Caco-2 (cell line): ENCODE data around the gene RFX2. TPM values are rescaled to one million over a fixed set of nuclear protein-coding genes. Genes with fewer than 3 reads are reported as not detected.

Source experiments
- BruUV-seq: library from RNA; stranded (reverse); fragments of 400-500 nt; replicated peaks from 2 replicates; lab custom pipeline; 2021; lab: Mats Ljungman, UMichigan
- CTCF ChIA-PET: fragments of 300-600 bp; sonication (Branson Sonifier 250); formaldehyde crosslinking; loops from one replicate; lab custom pipeline; 2022; ENCODE audit warnings: antibody characterized with exemption; lab: Charles Lee
- POLR2A ChIA-PET: fragments of 300-600 bp; sonication (Branson Sonifier 250); formaldehyde crosslinking; loops from one replicate; lab custom pipeline; 2022; ENCODE audit warnings: antibody characterized with exemption; lab: Charles Lee
- DNase-seq, 2 experiments: peaks; one replicate each; pipeline versions ENCODE4 v3.0.0 to v3.0.0-alpha.2; 2020 to 2022
- H3K27me3 ChIP-seq: replicated peaks from 2 replicates; pipeline ENCODE4 v1.6.0; 2011; ENCODE audit warnings: low read length; ENCODE audit not compliant: control insufficient read depth, insufficient read depth
- H3K36me3 ChIP-seq: 2 replicates; pipeline ENCODE4 v1.5.1; 2011; ENCODE audit warnings: low read length; ENCODE audit not compliant: control insufficient read depth, insufficient read depth
- H3K4me1 ChIP-seq: fragments of 250-450 bp; sonication (Bioruptor Pico); 2 replicates; pipeline ENCODE4 v1.5.1; 2020; ENCODE audit warnings: mild to moderate bottlenecking
- H3K4me3 ChIP-seq: 2 replicates; pipeline ENCODE4 v1.5.1; 2011; ENCODE audit warnings: low read depth, mild to moderate bottlenecking, control low read depth, low read length
- H3K9me3 ChIP-seq: fragments of 250-450 bp; sonication (Bioruptor Pico); 2 replicates; pipeline ENCODE4 v1.5.1; 2020; ENCODE audit warnings: mild to moderate bottlenecking, moderate library complexity
- H3K27ac Mint-ChIP-seq: one replicate; pipeline ENCODE4 v1.8.0; 2022; ENCODE audit warnings: mixed read lengths; ENCODE audit not compliant: unreplicated experiment
- H3K27me3 Mint-ChIP-seq: one replicate; pipeline ENCODE4 v1.8.0; 2022; ENCODE audit warnings: mixed read lengths; ENCODE audit not compliant: insufficient read depth, unreplicated experiment
- H3K36me3 Mint-ChIP-seq: one replicate; pipeline ENCODE4 v1.8.0; 2022; ENCODE audit warnings: mild to moderate bottlenecking, mixed read lengths; ENCODE audit not compliant: insufficient read depth, unreplicated experiment
- H3K4me1 Mint-ChIP-seq: one replicate; pipeline ENCODE4 v1.8.0; 2022; ENCODE audit warnings: low read depth, mixed read lengths; ENCODE audit not compliant: unreplicated experiment
- H3K4me3 Mint-ChIP-seq: one replicate; pipeline ENCODE4 v1.8.0; 2022; ENCODE audit warnings: mild to moderate bottlenecking, moderate library complexity, mixed read lengths; ENCODE audit not compliant: unreplicated experiment
- H3K9me3 Mint-ChIP-seq: one replicate; pipeline ENCODE4 v1.8.0; 2022; ENCODE audit warnings: mixed read lengths; ENCODE audit not compliant: unreplicated experiment
- CTCF ChIP-seq, 2 experiments: fragments of 200-600 bp in 1 of 2; IDR thresholded peaks; 1 replicate in 1 of 2; 2 replicates in 1 of 2; pipeline versions ENCODE4 v1.5.1 to v1.8.0; 2011 to 2022; ENCODE audit warnings: antibody characterized with exemption in 1 of 2, control low read depth in 1 of 2, inconsistent platforms in 1 of 2, low read depth in 1 of 2, low read length in 1 of 2, mild to moderate bottlenecking in 1 of 2, moderate library complexity in 1 of 2; ENCODE audit not compliant: insufficient read depth in 1 of 2, severe bottlenecking in 1 of 2, unreplicated experiment in 1 of 2
- intact Hi-C: fragments of 100-400 bp; cut with micrococcal nuclease; formaldehyde crosslinking; loops from one replicate; pipeline ENCODE4 v1.10.0; 2022; ENCODE audit not compliant: unreplicated experiment
- total RNA-seq: library from RNA; stranded (reverse); gene quantifications from 2 replicates; pipeline ENCODE4 v1.2.3, GENCODE V29; 2022

Gene RFX2
- total RNA-seq, 1 experiment from 2014 or later: 9.3 TPM

- Mint-ChIP-seq H3K4me3 (no peak overlapping the region), H3K27me3 (no peaks in the 10 kb centered on the region), H3K9me3 (no peaks in the 10 kb centered on the region), H3K36me3 (no peaks in the 10 kb centered on the region), H3K4me1 (no peaks in the 10 kb centered on the region), H3K27ac (no peak overlapping the region)
- peak in 1 of 2 experiments; percentile 14 for TF ChIP-seq CTCF (IDR thresholded peaks at IDR 0.05; ENCODE audit: insufficient read depth in 1 of 2, low read depth in 1 of 2, low read length in 1 of 2, severe bottlenecking in 1 of 2, unreplicated experiment in 1 of 2)
- intact Hi-C loops: no loop called here
- no peaks in the 10 kb centered on the region for H3K27me3 ChIP-seq
- CTCF ChIA-PET: interaction anchor here (0.5 to 3.4 kb wide), 20 partner anchors 15 to 737 kb away, joined by 3 to 48 read pairs (median 6); partner anchors contain the start of genes ALKBH7 and KHSRP
- H3K4me3 ChIP-seq: no peak overlapping the region
- H3K36me3 ChIP-seq: no peaks in the 10 kb centered on the region
- H3K4me1 ChIP-seq: no peaks in the 10 kb centered on the region
- H3K9me3 ChIP-seq: no peaks in the 10 kb centered on the region
- BruUV-seq: no TSS peak
- POLR2A ChIA-PET: interaction anchor here (0.5 to 0.6 kb wide), 3 partner anchors 10 to 300 kb away, joined by 3 to 17 read pairs (median 3); no protein-coding TSS in a partner anchor
- peak; percentile 65 to 66 for DNase-seq
Measured at GRCh38 chr19:6126335-6126974, 16.2 kb upstream of the RFX2 start.

GRCh38 chr19:6125571-6125989 is 15.3 kb upstream of the RFX2 start:
- peak; percentile 74 to 76 for DNase-seq
- Mint-ChIP-seq H3K27ac (no peak overlapping the region), H3K9me3 (no peaks in the 10 kb centered on the region), H3K36me3 (no peaks in the 10 kb centered on the region), H3K4me1 (no peaks in the 10 kb centered on the region), H3K4me3 (no peak overlapping the region), H3K27me3 (no peaks in the 10 kb centered on the region)
- TF ChIP-seq CTCF (IDR thresholded peaks at IDR 0.05; ENCODE audit: insufficient read depth in 1 of 2, low read depth in 1 of 2, low read length in 1 of 2, severe bottlenecking in 1 of 2, unreplicated experiment in 1 of 2): peak; percentile 90 to 92
- BruUV-seq: no TSS peak
- intact Hi-C loops: loop anchor here (1.0 kb wide), 3 partner anchors 69 to 138 kb away; no protein-coding TSS in a partner anchor
- CTCF ChIA-PET: interaction anchor here (0.6 to 3.4 kb wide), 20 partner anchors 14 to 738 kb away, joined by 3 to 48 read pairs (median 6); partner anchors contain the start of genes ALKBH7 and KHSRP
- Histone ChIP-seq H3K9me3 (no peaks in the 10 kb centered on the region), H3K4me1 (no peaks in the 10 kb centered on the region), H3K27me3 (no peaks in the 10 kb centered on the region), H3K36me3 (no peaks in the 10 kb centered on the region), H3K4me3 (no peak overlapping the region)
- POLR2A ChIA-PET: interaction anchor here (0.5 to 0.6 kb wide), 3 partner anchors 9 to 301 kb away, joined by 3 to 17 read pairs (median 3); no protein-coding TSS in a partner anchor

GRCh38 chr19:6119031-6119430 is 8.7 kb upstream of the RFX2 start:
- ChIA-PET CTCF (no interaction called here), POLR2A (no interaction called here)

More at GRCh38 chr19:6119031-6119430, 8.7 kb upstream of the RFX2 start:
- Histone ChIP-seq H3K4me1 (no peaks in the 10 kb centered on the region), H3K4me3 (no peak overlapping the region), H3K27me3 (no peaks in the 10 kb centered on the region), H3K9me3 (no peaks in the 10 kb centered on the region), H3K36me3 (no peaks in the 10 kb centered on the region)
- no peak for TF ChIP-seq CTCF (IDR thresholded peaks at IDR 0.05; ENCODE audit: insufficient read depth in 1 of 2, low read depth in 1 of 2, low read length in 1 of 2, severe bottlenecking in 1 of 2, unreplicated experiment in 1 of 2)
- BruUV-seq: no TSS peak
- intact Hi-C loops: no loop called here
- Mint-ChIP-seq H3K36me3 (no peaks in the 10 kb centered on the region), H3K9me3 (peaks cover 7% of the 10 kb centered on the region), H3K4me1 (no peaks in the 10 kb centered on the region), H3K4me3 (no peak overlapping the region), H3K27ac (no peak overlapping the region), H3K27me3 (peaks cover 3% of the 10 kb centered on the region)
- DNase-seq: no peak
